Astrocyte (in vitro differentiated cells and primary cell): ENCODE results near the gene MCCD1. TPM values are rescaled to one million over a fixed set of nuclear protein-coding genes. Genes with fewer than 3 reads are reported as not detected.
A peak's percentile ranks its signal among the peaks of the same experiment; 100 is the strongest.

Experiments used
- DNase-seq: peaks from one replicate; pipeline ENCODE4 v3.0.0-alpha.2; 2010; ENCODE audit warnings: low read depth
- FAIRE-seq: peaks from 2 replicates; lab custom pipeline; 2011; peaks lifted over from hg19 to GRCh38; lab: Jason Lieb, UNC
- H2AFZ ChIP-seq: 2 replicates; pipeline ENCODE4 v1.6.0; 2012; ENCODE audit warnings: low read depth, low read length, inconsistent platforms
- H3K27ac ChIP-seq: 2 replicates; pipeline ENCODE4 v1.5.1; 2011; ENCODE audit warnings: low read depth, low read length, inconsistent platforms
- H3K27me3 ChIP-seq: 2 replicates; pipeline ENCODE4 v1.6.0; 2011; ENCODE audit warnings: low read length, inconsistent platforms; ENCODE audit not compliant: insufficient read depth
- H3K36me3 ChIP-seq: 2 replicates; pipeline ENCODE4 v1.5.1; 2011; ENCODE audit warnings: low read length, inconsistent platforms; ENCODE audit not compliant: insufficient read depth
- H3K4me1 ChIP-seq: 2 replicates; pipeline ENCODE4 v1.5.1; 2011; ENCODE audit warnings: low read length, inconsistent platforms; ENCODE audit not compliant: insufficient read depth
- H3K4me2 ChIP-seq: 2 replicates; pipeline ENCODE4 v1.6.0; 2012; ENCODE audit warnings: low read length, inconsistent platforms
- H3K4me3 ChIP-seq: 2 replicates; pipeline ENCODE4 v1.5.1; 2011; ENCODE audit warnings: low read depth, mild to moderate bottlenecking, low read length, inconsistent platforms; ENCODE audit not compliant: insufficient read depth
- H3K79me2 ChIP-seq: 2 replicates; pipeline ENCODE4 v1.6.0; 2012; ENCODE audit warnings: mild to moderate bottlenecking, low read length, inconsistent platforms; ENCODE audit not compliant: insufficient read depth
- H3K9ac ChIP-seq: 2 replicates; pipeline ENCODE4 v1.6.0; 2012; ENCODE audit warnings: mild to moderate bottlenecking, low read length, inconsistent platforms
- H3K9me3 ChIP-seq: 2 replicates; pipeline ENCODE4 v1.5.1; 2012; ENCODE audit warnings: low read depth, mild to moderate bottlenecking, low read length, inconsistent platforms; ENCODE audit not compliant: insufficient read depth
- H4K20me1 ChIP-seq: 2 replicates; pipeline ENCODE4 v1.6.0; 2012; ENCODE audit warnings: low read length, inconsistent platforms; ENCODE audit not compliant: insufficient read depth
- H3K27ac Mint-ChIP-seq: one replicate; pipeline ENCODE4 v1.8.0; 2021; ENCODE audit warnings: mild to moderate bottlenecking, mixed read lengths; ENCODE audit not compliant: unreplicated experiment
- H3K27me3 Mint-ChIP-seq: one replicate; pipeline ENCODE4 v1.8.0; 2021; ENCODE audit warnings: low read depth, mixed read lengths; ENCODE audit not compliant: unreplicated experiment
- H3K36me3 Mint-ChIP-seq: one replicate; pipeline ENCODE4 v1.8.0; 2021; ENCODE audit warnings: low read depth, mixed read lengths; ENCODE audit not compliant: unreplicated experiment
- H3K4me1 Mint-ChIP-seq: one replicate; pipeline ENCODE4 v1.8.0; 2021; ENCODE audit warnings: low read depth, mixed read lengths; ENCODE audit not compliant: unreplicated experiment
- H3K4me3 Mint-ChIP-seq: one replicate; pipeline ENCODE4 v1.8.0; 2021; ENCODE audit warnings: mild to moderate bottlenecking, moderate library complexity, mixed read lengths; ENCODE audit not compliant: unreplicated experiment
- H3K9me3 Mint-ChIP-seq: one replicate; pipeline ENCODE4 v1.8.0; 2021; ENCODE audit warnings: mild to moderate bottlenecking, mixed read lengths; ENCODE audit not compliant: unreplicated experiment
- CTCF ChIP-seq: IDR thresholded peaks from 2 replicates; pipeline ENCODE4 v1.5.1; 2011; ENCODE audit warnings: low read depth, mild to moderate bottlenecking, inconsistent platforms, low read length, moderate library complexity; ENCODE audit not compliant: insufficient read depth
- EZH2 ChIP-seq: IDR thresholded peaks from 2 replicates; pipeline ENCODE4 v1.6.1; 2012; ENCODE audit warnings: mild to moderate bottlenecking, low read length, inconsistent platforms; ENCODE audit not compliant: insufficient read depth
- total RNA-seq: library from RNA; stranded (reverse); gene quantifications from 2 replicates; pipeline ENCODE4 v1.2.1, GENCODE V29; 2021

The MCCD1 gene
- total RNA-seq, 1 donor from 2014 or later = not detected

- Mint-ChIP-seq H3K4me1 (peaks cover 30% of the 10 kb centered on the region), H3K27ac (peak within 1 kb of the TSS; percentile 98), H3K9me3 (no peaks in the 10 kb centered on the region), H3K27me3 (no peaks in the 10 kb centered on the region), H3K4me3 (peak within 1 kb of the TSS; percentile 100), H3K36me3 (peaks cover 26% of the 10 kb centered on the region)
- Histone ChIP-seq H2AFZ (peak within 1 kb of the TSS; percentile 80), H3K4me3 (peak within 1 kb of the TSS; percentile 84), H3K79me2 (peaks cover 48% of the 10 kb centered on the region), H3K9me3 (no peaks in the 10 kb centered on the region), H3K9ac (peak within 1 kb of the TSS; percentile 96), H4K20me1 (peaks cover 40% of the 10 kb centered on the region), H3K4me1 (peaks cover 38% of the 10 kb centered on the region), H3K4me2 (peak within 1 kb of the TSS; percentile 95), H3K27me3 (no peaks in the 10 kb centered on the region), H3K27ac (peak within 1 kb of the TSS; percentile 98), H3K36me3 (peaks cover 25% of the 10 kb centered on the region)
- peak; percentile 95 for DNase-seq
- FAIRE-seq = no peak
- no peak for TF ChIP-seq EZH2
Measured at GRCh38 chr6:31541658-31542521, 13.1 kb downstream of the MCCD1 start, which contains the start of gene DDX39B. Gene DDX39B, minus strand, starts transcription at chr6:31542003. Its CDS starts 1,471 bp downstream, at chr6:31540532.

GRCh38 chr6:31543639-31544038 is 14.9 kb downstream of the MCCD1 start:
- no peaks in the 10 kb centered on the region for H3K9me3 Mint-ChIP-seq
- Histone ChIP-seq H3K4me3 (no peak overlapping the region), H3K27ac (no peak overlapping the region), H3K27me3 (no peaks in the 10 kb centered on the region), H3K4me2 (no peak overlapping the region), H3K9me3 (no peaks in the 10 kb centered on the region), H3K36me3 (peaks cover 12% of the 10 kb centered on the region), H3K9ac (no peak overlapping the region), H4K20me1 (peaks cover 24% of the 10 kb centered on the region), H3K4me1 (peaks cover 45% of the 10 kb centered on the region), H3K79me2 (peaks cover 40% of the 10 kb centered on the region), H2AFZ (no peak overlapping the region)
- TF ChIP-seq CTCF (no peak), EZH2 (no peak)
- FAIRE-seq (no peak), DNase-seq (no peak)
- peaks cover 31% of the 10 kb centered on the region for H3K4me1 Mint-ChIP-seq
- peaks cover 22% of the 10 kb centered on the region for H3K36me3 Mint-ChIP-seq
- no peaks in the 10 kb centered on the region for H3K27me3 Mint-ChIP-seq
- no peak overlapping the region for H3K27ac Mint-ChIP-seq
- no peak overlapping the region for H3K4me3 Mint-ChIP-seq

GRCh38 chr6:31544676-31545075 is 15.9 kb downstream of the MCCD1 start:
- DNase-seq (no peak), FAIRE-seq (no peak)
- H3K79me2 ChIP-seq = peaks cover 34% of the 10 kb centered on the region
- peaks cover 22% of the 10 kb centered on the region for H3K36me3 Mint-ChIP-seq
- no peak overlapping the region for H3K27ac Mint-ChIP-seq
- TF ChIP-seq EZH2 (no peak), CTCF (no peak)
- H3K27ac ChIP-seq = no peak overlapping the region
- H3K36me3 ChIP-seq = peaks cover 8% of the 10 kb centered on the region
- H3K27me3 Mint-ChIP-seq = no peaks in the 10 kb centered on the region
- peaks cover 34% of the 10 kb centered on the region for H3K4me1 ChIP-seq
- H3K4me3 ChIP-seq = no peak overlapping the region
- H3K9ac ChIP-seq = no peak overlapping the region
- no peaks in the 10 kb centered on the region for H3K9me3 Mint-ChIP-seq
- H3K4me1 Mint-ChIP-seq = peaks cover 26% of the 10 kb centered on the region
- H3K9me3 ChIP-seq = no peaks in the 10 kb centered on the region
- H3K4me2 ChIP-seq = no peak overlapping the region
- H3K27me3 ChIP-seq = no peaks in the 10 kb centered on the region
- H4K20me1 ChIP-seq = peaks cover 13% of the 10 kb centered on the region
- H2AFZ ChIP-seq = no peak overlapping the region
- H3K4me3 Mint-ChIP-seq = peak overlapping the region; percentile 94
